IMR-90 (cell line): ENCODE results near the gene GFM1.

Experiments
- BHLHE40 ChIP-seq: fragments of 150-350 bp; IDR thresholded peaks from 2 replicates; pipeline ENCODE4 v1.6.1; 2016; ENCODE audit warnings: mild to moderate bottlenecking, low read depth, low read length
- CEBPB ChIP-seq: IDR thresholded peaks from 2 replicates; pipeline ENCODE4 v1.6.1; 2012; ENCODE audit warnings: low read depth, low read length, improper control_type of control experiment
- CHD1 ChIP-seq: IDR thresholded peaks from 2 replicates; pipeline ENCODE4 v1.6.1; 2012; ENCODE audit warnings: low read depth, low read length, improper control_type of control experiment
- FOS ChIP-seq: fragments of 150-350 bp; IDR thresholded peaks from 2 replicates; pipeline ENCODE4 v1.6.1; 2016; ENCODE audit warnings: low read depth, low read length
- MAZ ChIP-seq: IDR thresholded peaks from 2 replicates; pipeline ENCODE4 v1.6.1; 2012; ENCODE audit warnings: low read depth, mild to moderate bottlenecking, low read length, improper control_type of control experiment, moderate library complexity, borderline replicate concordance
- NFE2L2 ChIP-seq: fragments of 150-350 bp; IDR thresholded peaks from 2 replicates; pipeline ENCODE4 v1.6.1; 2016; ENCODE audit warnings: low read depth, mild to moderate bottlenecking, low read length
- POLR2A ChIP-seq: IDR thresholded peaks from 2 replicates; pipeline ENCODE4 v1.6.1; 2012; ENCODE audit warnings: mild to moderate bottlenecking, low read depth, low read length
- RAD21 ChIP-seq: IDR thresholded peaks from 2 replicates; pipeline ENCODE4 v1.6.1; 2012; ENCODE audit warnings: low read length, improper control_type of control experiment
- RCOR1 ChIP-seq: IDR thresholded peaks from 2 replicates; pipeline ENCODE4 v1.6.1; 2012; ENCODE audit warnings: mild to moderate bottlenecking, low read length, improper control_type of control experiment; ENCODE audit not compliant: insufficient replicate concordance
- RFX5 ChIP-seq: IDR thresholded peaks from 2 replicates; pipeline ENCODE4 v1.8.0; 2012; ENCODE audit warnings: low read depth, mild to moderate bottlenecking, low read length, moderate library complexity
- SMC3 ChIP-seq: fragments of 150-350 bp; IDR thresholded peaks from 2 replicates; pipeline ENCODE4 v1.6.1; 2016; ENCODE audit warnings: low read depth, mild to moderate bottlenecking, antibody characterized with exemption, low read length, moderate library complexity
- TF ChIP-seq, protein P1 (sequence below): conservative IDR thresholded peaks from 2 replicates; pipeline ENCODE4 v1.5.1; 2012; ENCODE audit warnings: mild to moderate bottlenecking, low read depth, low read length, improper control_type of control experiment
- TF ChIP-seq, protein P2 (sequence below): fragments of 150-350 bp; IDR thresholded peaks from 2 replicates; pipeline ENCODE4 v1.6.1; 2017; ENCODE audit warnings: mild to moderate bottlenecking, antibody characterized with exemption, low read length, low read depth

DNA sequence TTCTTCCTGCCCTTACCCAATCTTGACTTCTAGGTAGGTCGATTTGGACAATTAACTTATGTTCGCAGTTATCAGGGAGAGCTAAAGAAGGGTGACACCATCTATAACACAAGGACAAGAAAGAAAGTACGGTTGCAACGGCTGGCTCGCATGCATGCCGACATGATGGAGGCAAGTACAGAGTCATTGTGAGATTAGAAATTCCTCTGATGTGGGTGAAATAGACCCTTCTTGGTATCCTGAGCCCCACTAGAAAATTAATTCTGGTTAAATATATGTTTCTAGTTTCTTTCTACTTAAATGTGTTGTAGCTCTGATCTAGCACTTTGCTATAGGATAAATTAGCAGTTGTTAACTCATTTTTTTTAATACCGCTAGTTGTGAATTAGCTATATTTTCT is 14.6 kb downstream of the GFM1 start:
- TF ChIP-seq, protein P1, sequence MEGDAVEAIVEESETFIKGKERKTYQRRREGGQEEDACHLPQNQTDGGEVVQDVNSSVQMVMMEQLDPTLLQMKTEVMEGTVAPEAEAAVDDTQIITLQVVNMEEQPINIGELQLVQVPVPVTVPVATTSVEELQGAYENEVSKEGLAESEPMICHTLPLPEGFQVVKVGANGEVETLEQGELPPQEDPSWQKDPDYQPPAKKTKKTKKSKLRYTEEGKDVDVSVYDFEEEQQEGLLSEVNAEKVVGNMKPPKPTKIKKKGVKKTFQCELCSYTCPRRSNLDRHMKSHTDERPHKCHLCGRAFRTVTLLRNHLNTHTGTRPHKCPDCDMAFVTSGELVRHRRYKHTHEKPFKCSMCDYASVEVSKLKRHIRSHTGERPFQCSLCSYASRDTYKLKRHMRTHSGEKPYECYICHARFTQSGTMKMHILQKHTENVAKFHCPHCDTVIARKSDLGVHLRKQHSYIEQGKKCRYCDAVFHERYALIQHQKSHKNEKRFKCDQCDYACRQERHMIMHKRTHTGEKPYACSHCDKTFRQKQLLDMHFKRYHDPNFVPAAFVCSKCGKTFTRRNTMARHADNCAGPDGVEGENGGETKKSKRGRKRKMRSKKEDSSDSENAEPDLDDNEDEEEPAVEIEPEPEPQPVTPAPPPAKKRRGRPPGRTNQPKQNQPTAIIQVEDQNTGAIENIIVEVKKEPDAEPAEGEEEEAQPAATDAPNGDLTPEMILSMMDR = no peak
- no peak for TF ChIP-seq POLR2A
- TF ChIP-seq MAZ = no peak
- TF ChIP-seq RAD21 = no peak
- TF ChIP-seq RFX5 = no peak
- TF ChIP-seq CHD1 = no peak
- TF ChIP-seq FOS = no peak
- TF ChIP-seq, protein P2, sequence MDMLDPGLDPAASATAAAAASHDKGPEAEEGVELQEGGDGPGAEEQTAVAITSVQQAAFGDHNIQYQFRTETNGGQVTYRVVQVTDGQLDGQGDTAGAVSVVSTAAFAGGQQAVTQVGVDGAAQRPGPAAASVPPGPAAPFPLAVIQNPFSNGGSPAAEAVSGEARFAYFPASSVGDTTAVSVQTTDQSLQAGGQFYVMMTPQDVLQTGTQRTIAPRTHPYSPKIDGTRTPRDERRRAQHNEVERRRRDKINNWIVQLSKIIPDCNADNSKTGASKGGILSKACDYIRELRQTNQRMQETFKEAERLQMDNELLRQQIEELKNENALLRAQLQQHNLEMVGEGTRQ = no peak
- no peak for TF ChIP-seq CEBPB
- no peak for TF ChIP-seq SMC3
- TF ChIP-seq BHLHE40 = no peak
- TF ChIP-seq RCOR1 = no peak
- TF ChIP-seq NFE2L2 = no peak
